Retinal pigment epithelial cell (primary cell): ENCODE measurements around the gene RFXANK.
A peak's percentile ranks its signal among the peaks of the same experiment; 100 is the strongest.
"Not testable (repeated sequence)": the region's sequence is repeated elsewhere in the genome, so short reads cannot be mapped to it uniquely, and the experiment has no call there.

Experiments
- DNase-seq: peaks from one replicate; pipeline ENCODE4 v3.0.0-alpha.2; 2010; ENCODE audit warnings: low read depth
- H3K4me3 ChIP-seq: 2 replicates; pipeline ENCODE4 v1.5.1; 2011; ENCODE audit warnings: mild to moderate bottlenecking, low read length, control low read depth, moderate library complexity
- TF ChIP-seq, protein P1 (sequence below): conservative IDR thresholded peaks from 2 replicates; pipeline ENCODE4 v1.5.1; 2011; ENCODE audit warnings: low read depth, low read length, control low read depth, inconsistent platforms

The RFXANK gene

DNA sequence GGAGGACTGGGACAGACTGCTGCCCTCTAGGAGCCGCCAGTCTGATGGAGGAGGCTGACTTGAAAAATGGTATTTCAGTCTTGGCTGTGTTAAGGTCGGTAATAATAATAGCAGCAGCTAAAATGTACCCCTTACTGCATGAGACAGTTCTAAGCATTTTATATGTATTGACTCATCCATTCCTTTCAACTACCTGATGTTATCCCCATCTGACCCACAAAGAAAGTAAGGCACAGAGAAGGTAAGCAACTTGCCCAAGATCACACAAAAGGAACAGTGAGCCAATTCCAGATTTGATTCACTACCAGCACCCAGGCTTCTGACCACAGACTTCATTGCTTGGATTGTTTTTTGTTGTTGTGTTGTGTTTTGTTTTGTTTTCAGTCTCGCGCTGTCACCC lies 23.7 kb downstream of the RFXANK start:
- TF ChIP-seq, protein P1, sequence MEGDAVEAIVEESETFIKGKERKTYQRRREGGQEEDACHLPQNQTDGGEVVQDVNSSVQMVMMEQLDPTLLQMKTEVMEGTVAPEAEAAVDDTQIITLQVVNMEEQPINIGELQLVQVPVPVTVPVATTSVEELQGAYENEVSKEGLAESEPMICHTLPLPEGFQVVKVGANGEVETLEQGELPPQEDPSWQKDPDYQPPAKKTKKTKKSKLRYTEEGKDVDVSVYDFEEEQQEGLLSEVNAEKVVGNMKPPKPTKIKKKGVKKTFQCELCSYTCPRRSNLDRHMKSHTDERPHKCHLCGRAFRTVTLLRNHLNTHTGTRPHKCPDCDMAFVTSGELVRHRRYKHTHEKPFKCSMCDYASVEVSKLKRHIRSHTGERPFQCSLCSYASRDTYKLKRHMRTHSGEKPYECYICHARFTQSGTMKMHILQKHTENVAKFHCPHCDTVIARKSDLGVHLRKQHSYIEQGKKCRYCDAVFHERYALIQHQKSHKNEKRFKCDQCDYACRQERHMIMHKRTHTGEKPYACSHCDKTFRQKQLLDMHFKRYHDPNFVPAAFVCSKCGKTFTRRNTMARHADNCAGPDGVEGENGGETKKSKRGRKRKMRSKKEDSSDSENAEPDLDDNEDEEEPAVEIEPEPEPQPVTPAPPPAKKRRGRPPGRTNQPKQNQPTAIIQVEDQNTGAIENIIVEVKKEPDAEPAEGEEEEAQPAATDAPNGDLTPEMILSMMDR: no peak
- DNase-seq: no peak
- no peak overlapping the region for H3K4me3 ChIP-seq

- no peak for DNase-seq
- TF ChIP-seq, protein P1: peak; percentile 22
- H3K4me3 ChIP-seq: no peak overlapping the region
These were observed 25.0 kb downstream of the RFXANK start for GRCh38 chr19:19217099-19217498.

- H3K4me3 ChIP-seq: no peak overlapping the region
- TF ChIP-seq, protein P1: no peak
- DNase-seq: no peak
These were observed 26.9 kb downstream of the RFXANK start for GRCh38 chr19:19218911-19219310.

DNA sequence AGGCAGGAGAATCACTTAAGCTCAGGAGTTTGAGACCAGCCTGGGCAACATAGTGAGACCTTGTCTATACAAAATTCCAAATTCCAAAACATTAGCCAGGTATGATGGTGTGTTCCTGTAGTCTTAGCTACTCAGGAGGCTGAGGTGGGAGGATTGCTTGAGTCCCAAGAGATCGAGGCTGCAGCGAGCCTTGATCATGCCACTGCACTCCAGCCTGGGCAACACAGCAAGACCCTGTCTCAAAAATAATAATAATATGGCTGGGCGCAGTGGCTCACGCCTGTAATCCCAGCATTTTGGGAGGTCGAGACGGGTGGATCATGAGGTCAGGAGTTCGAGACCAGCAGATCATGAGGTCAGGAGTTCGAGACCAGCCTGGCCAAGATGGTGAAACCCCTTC lies 28.9 kb downstream of the RFXANK start:
- DNase-seq, H3K4me3 ChIP-seq: not testable (repeated sequence)

DNA sequence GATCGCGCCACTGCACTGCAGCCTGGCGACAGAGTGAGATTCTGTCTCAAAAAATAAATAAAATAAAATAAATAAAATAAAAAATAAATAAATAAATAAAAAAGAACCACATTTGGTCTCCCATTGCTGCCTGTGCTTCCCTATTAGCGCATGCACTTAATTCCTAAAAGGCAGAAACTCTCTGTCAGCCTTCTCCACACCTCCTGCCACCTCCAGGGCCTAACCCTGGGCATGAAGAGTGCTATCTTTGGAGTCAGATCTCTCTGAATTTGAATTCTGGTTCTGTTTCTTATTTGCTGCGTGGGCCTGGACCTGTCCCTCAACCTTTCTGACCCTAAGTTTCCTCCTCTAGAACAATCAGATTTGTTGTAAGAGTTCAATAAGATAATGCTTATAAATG lies 31.0 kb downstream of the RFXANK start:
- no peak overlapping the region for H3K4me3 ChIP-seq
- TF ChIP-seq, protein P1: no peak
- DNase-seq: no peak

GRCh38 chr19:19223636-19224035 lies 31.6 kb downstream of the RFXANK start:
- TF ChIP-seq, protein P1: no peak
- no peak overlapping the region for H3K4me3 ChIP-seq
- DNase-seq: no peak

GRCh38 chr19:19224150-19224851 lies 32.2 kb downstream of the RFXANK start:
- TF ChIP-seq, protein P1: no peak
- no peak overlapping the region for H3K4me3 ChIP-seq

More at GRCh38 chr19:19224150-19224851, 32.2 kb downstream of the RFXANK start:
- no peak for DNase-seq
